ENCODE results near the gene BRF1. TPM values are rescaled to one million over a fixed set of nuclear protein-coding genes. Genes with fewer than 3 reads are reported as not detected.

BRF1 gene
- total RNA-seq, 2 donors from 2014 or later, result 16.2 to 17.2 TPM

DNA sequence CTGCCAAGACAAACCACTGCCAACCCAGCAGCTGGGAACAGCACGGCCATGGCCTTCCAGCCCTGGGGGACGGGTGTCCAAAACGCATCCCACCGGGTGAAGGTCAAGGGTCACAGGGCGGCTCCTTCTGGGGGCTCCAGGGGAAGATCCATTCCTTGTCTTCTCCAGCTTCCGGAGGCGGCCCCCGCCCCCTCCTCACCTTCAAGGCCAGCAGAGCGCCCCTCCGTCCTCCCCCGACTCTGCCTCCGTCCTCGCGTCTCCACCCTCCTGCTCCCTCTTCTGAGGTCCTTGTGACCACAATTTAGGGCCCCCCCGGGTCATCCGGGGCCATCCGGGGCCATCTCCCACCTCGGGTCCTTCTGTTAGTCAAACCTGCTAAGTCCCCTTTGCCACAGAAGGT is 115.8 kb downstream of the BRF1 start:
- Histone ChIP-seq H3K27ac (no peak overlapping the region), H3K9me3 (peaks cover 0 to 5% of the 10 kb centered on the region in 2 donors), H3K27me3 (no peaks in the 10 kb centered on the region), H3K36me3 (no peaks in the 10 kb centered on the region), H3K4me3 (no peak overlapping the region), H3K4me1 (peaks cover 0 to 20% of the 10 kb centered on the region in 2 donors)
- no peak for DNase-seq (ENCODE audit: low spot score)
- TF ChIP-seq, protein P1, sequence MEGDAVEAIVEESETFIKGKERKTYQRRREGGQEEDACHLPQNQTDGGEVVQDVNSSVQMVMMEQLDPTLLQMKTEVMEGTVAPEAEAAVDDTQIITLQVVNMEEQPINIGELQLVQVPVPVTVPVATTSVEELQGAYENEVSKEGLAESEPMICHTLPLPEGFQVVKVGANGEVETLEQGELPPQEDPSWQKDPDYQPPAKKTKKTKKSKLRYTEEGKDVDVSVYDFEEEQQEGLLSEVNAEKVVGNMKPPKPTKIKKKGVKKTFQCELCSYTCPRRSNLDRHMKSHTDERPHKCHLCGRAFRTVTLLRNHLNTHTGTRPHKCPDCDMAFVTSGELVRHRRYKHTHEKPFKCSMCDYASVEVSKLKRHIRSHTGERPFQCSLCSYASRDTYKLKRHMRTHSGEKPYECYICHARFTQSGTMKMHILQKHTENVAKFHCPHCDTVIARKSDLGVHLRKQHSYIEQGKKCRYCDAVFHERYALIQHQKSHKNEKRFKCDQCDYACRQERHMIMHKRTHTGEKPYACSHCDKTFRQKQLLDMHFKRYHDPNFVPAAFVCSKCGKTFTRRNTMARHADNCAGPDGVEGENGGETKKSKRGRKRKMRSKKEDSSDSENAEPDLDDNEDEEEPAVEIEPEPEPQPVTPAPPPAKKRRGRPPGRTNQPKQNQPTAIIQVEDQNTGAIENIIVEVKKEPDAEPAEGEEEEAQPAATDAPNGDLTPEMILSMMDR (IDR thresholded peaks at IDR 0.05), result no peak

DNA sequence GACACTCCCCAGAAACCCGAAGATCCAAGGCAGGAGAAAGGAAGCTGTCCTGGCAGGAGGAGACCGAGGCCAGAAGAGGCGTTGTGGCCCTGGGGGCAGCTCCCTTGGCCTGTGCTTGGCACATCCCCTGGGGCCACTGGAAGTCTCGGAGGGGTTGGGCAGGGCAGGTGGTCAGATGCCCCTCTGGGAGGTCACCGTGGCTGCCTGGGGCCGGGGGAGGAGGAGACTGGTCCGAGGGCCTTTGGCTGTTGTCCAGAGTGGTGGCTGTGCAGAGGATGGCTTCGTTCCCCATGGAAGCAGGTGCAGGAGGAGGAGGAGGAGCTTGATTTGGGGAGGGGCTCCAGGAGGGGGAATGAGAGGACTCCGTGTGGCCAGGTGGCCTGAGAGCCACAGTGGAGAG is 116.3 kb downstream of the BRF1 start:
- no peaks in the 10 kb centered on the region for H3K36me3 ChIP-seq
- no peak overlapping the region for H3K27ac ChIP-seq
- H3K9me3 ChIP-seq, result peaks cover 0 to 5% of the 10 kb centered on the region in 2 donors
- TF ChIP-seq, protein P1 (IDR thresholded peaks at IDR 0.05), result no peak
- no peak for DNase-seq (ENCODE audit: low spot score)
- no peak overlapping the region for H3K4me3 ChIP-seq
- peaks cover 0 to 22% of the 10 kb centered on the region in 2 donors for H3K4me1 ChIP-seq
- no peaks in the 10 kb centered on the region for H3K27me3 ChIP-seq

DNA sequence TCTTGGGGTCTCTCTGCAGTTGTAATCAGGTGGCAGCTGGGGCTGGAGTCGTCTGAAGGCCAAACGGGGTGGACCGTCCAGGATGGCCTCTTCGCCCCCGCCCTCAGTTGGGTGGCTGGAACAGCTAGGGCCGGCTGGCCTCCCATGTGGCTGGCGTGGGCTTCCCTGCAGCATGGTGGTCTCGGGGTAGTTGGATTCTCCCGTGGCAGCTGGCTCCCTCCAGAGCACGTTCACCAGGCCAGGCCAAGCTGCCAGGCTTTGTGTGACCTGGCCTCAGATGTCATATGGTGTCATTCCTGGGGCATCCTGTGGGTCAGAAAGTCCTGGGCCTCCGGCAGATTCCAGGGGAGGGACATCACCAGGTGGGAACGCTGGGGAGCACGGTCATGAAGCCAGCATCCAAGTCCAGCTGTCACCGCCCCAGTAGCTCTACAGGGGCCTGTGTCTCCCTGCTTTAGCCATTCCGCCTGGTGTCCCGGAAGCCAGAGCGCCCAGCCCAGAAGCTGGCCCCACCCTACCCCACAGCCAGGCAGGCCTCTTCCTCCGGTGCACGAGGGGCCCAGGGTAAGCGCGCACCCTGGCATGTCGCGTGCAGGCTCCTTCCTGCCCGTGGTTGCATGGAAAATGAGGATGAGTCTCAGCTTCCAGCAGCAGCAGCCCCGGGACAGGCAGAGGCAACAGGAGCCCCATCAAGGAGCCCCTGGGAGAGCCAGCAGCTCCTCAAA is 118.3 kb downstream of the BRF1 start:
- TF ChIP-seq, protein P1 (IDR thresholded peaks at IDR 0.05), result no peak
- Histone ChIP-seq H3K4me1 (peaks cover 0 to 22% of the 10 kb centered on the region in 2 donors), H3K4me3 (no peak overlapping the region), H3K27me3 (no peaks in the 10 kb centered on the region), H3K36me3 (no peaks in the 10 kb centered on the region), H3K9me3 (no peaks in the 10 kb centered on the region), H3K27ac (peak overlapping the region; percentile 16 to 60)
- DNase-seq (ENCODE audit: low spot score), result no peak

DNA sequence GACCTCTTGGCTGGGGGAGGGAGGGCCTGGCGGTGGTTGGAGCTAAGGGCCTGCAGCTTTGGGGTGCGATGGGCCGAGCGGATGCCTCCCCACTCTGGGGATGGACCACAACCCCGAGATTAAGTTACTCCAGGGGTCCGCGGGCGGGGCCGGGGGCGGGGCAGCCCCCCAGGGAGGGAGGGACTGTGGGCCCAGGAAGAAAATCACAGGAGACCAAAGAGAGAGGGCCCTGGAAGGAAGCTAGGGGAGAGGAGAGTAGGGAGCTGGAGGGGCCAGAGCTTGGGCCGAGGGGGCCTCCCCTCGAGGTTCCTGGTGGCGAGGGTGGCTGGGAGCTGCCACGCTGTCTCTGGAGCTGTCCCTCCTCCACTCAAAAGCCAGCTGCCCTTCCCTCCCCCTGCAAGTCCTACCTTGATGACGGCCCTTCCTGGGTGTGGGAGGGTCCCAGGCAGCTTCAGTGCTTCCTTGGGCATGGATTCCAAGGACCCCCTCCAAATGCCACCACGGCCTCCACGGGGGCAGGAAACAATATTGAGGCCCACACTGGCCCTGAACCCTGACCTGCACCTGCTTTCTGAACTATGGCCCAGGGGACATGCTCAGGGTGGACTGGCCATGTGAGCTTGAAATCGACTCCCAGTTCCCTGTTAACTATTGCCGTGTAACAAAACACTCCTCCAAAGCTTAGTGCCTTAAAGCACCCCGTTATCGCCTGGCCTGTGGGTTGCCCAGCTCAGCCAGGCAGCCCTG is 119.1 kb downstream of the BRF1 start:
- H3K4me3 ChIP-seq, result peak overlapping the region; percentile 49 to 57
- peak overlapping the region; percentile 16 to 60 for H3K27ac ChIP-seq
- no peaks in the 10 kb centered on the region for H3K27me3 ChIP-seq
- no peaks in the 10 kb centered on the region for H3K9me3 ChIP-seq
- TF ChIP-seq, protein P1 (IDR thresholded peaks at IDR 0.05), result no peak
- DNase-seq (ENCODE audit: low spot score), result no peak
- H3K36me3 ChIP-seq, result no peaks in the 10 kb centered on the region
- H3K4me1 ChIP-seq, result peaks cover 0 to 22% of the 10 kb centered on the region in 2 donors

DNA sequence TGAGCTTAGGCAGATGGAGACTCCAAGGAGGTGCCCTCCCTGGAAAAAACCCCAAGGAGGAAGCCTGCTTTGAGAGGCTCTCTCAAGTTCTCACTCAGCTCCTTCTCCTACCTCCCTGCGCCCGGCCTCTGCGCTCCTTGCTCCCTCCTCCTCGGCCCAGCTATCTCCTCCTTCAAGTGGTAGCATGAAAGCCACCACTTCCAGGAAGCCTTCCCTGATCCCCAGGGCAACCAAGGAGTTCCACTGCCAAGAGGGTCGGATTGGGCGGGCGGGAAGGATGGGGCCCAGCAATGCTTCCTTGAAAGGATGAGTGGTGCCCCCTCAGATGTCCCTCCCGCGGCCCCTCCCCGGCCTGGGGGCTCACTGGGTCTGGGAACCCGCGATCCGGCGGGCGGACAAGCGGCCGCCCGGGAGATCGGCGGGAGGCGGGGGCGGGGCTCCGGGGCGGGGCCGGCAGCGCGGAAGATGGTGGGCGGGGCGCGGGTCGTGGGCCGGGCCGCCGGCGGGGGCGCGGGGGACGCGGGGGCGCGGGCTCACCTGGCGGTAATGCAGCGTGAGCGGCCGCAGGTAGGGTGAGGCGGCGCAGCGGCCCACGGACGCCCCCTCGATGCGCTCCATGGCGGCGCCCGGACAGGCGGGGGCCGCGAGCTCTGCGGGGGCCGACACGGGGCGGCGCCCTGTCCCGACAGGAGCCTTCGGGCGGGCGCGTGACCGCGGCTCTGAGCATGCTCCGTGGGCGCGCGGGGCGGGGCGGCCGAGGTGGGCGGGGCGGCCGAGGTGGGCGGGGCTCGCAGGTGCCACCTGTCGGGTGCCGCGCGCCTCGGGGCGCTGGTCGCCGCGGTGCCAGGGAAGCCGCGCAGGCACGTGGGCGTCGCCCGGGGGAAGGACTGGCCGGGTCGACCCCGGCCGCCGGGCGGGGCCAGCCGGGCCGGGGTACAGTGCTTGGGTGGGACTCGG is 119.9 kb downstream of the BRF1 start, which contains the start of gene NUDT14:
Gene NUDT14 (minus strand): TSS at position 721 of the 957 bp plus-strand sequence. CDS start 103 bp downstream, at position 618.
- DNase-seq (ENCODE audit: low spot score), result no peak
- Histone ChIP-seq H3K36me3 (no peaks in the 10 kb centered on the region), H3K27ac (peak within 1 kb of the TSS; percentile 16 to 60), H3K27me3 (no peaks in the 10 kb centered on the region), H3K4me1 (peaks cover 0 to 22% of the 10 kb centered on the region in 2 donors), H3K9me3 (no peaks in the 10 kb centered on the region), H3K4me3 (peak within 1 kb of the TSS; percentile 49 to 57)
- TF ChIP-seq, protein P1 (IDR thresholded peaks at IDR 0.05), result no peak

Measured in right atrium auricular region (tissue), 2 donors.